GM23338 (cell line): ENCODE measurements around the gene PLBD1. TPM values are rescaled to one million over a fixed set of nuclear protein-coding genes. Genes with fewer than 3 reads are reported as not detected.

Source experiments
- ATAC-seq: fragments of 200-7000 bp; cut with Tn5 transposase; 3 replicates; pipeline ENCODE4 v1.9.1; 2020
- DNase-seq: peaks from one replicate; pipeline ENCODE4 v3.0.0-alpha.2; 2015; ENCODE audit warnings: low spot score
- H2AFZ ChIP-seq: fragments of 200-600 bp; sonication (generic); 2 replicates; pipeline ENCODE4 v1.8.0; 2016; ENCODE audit warnings: antibody characterized with exemption, mild to moderate bottlenecking, moderate library complexity
- H3F3A ChIP-seq: fragments of 200-600 bp; sonication (generic); replicated peaks from 2 replicates; pipeline ENCODE4 v1.8.0; 2017; ENCODE audit warnings: antibody characterized with exemption, mixed run types, low read depth
- H3K27ac ChIP-seq: fragments of 200-600 bp; sonication (generic); 2 replicates; pipeline ENCODE4 v1.6.1; 2016; ENCODE audit warnings: low read depth
- H3K27me3 ChIP-seq: fragments of 200-600 bp; sonication (generic); 2 replicates; pipeline ENCODE4 v1.8.0; 2016; ENCODE audit warnings: mild to moderate bottlenecking, mixed run types, moderate library complexity; ENCODE audit not compliant: insufficient read depth
- H3K36me3 ChIP-seq: fragments of 200-600 bp; sonication (generic); 2 replicates; pipeline ENCODE4 v1.8.0; 2016; ENCODE audit warnings: mild to moderate bottlenecking; ENCODE audit not compliant: insufficient read depth
- H3K4me1 ChIP-seq: fragments of 200-600 bp; sonication (generic); 2 replicates; pipeline ENCODE4 v1.8.0; 2016; ENCODE audit warnings: mild to moderate bottlenecking, moderate library complexity; ENCODE audit not compliant: insufficient read depth
- H3K4me2 ChIP-seq: fragments of 200-600 bp; sonication (generic); 2 replicates; pipeline ENCODE4 v1.7.1; 2017; ENCODE audit warnings: mixed run types
- H3K4me3 ChIP-seq: fragments of 200-600 bp; sonication (generic); 2 replicates; pipeline ENCODE4 v1.6.1; 2016; ENCODE audit warnings: mixed run types
- H3K79me2 ChIP-seq: fragments of 200-600 bp; sonication (generic); replicated peaks from 2 replicates; pipeline ENCODE4 v1.8.0; 2017; ENCODE audit warnings: mild to moderate bottlenecking; ENCODE audit not compliant: insufficient read depth
- H3K9me2 ChIP-seq: fragments of 200-600 bp; sonication (generic); 2 replicates; pipeline ENCODE4 v1.8.0; 2017; ENCODE audit not compliant: insufficient read depth
- H4K20me1 ChIP-seq: fragments of 200-600 bp; sonication (generic); replicated peaks from 2 replicates; pipeline ENCODE4 v1.8.0; 2017; ENCODE audit warnings: mild to moderate bottlenecking; ENCODE audit not compliant: insufficient read depth
- H3K27ac Mint-ChIP-seq: 2 replicates; pipeline ENCODE4 v1.8.0; 2020; ENCODE audit warnings: inconsistent platforms, mild to moderate bottlenecking, moderate library complexity, mixed read lengths
- H3K27me3 Mint-ChIP-seq: 3 replicates; pipeline ENCODE4 v1.8.0; 2022; ENCODE audit warnings: low read depth, mild to moderate bottlenecking, moderate library complexity, mixed read lengths, inconsistent platforms; ENCODE audit not compliant: insufficient read depth, poor library complexity
- H3K36me3 Mint-ChIP-seq: 3 replicates; pipeline ENCODE4 v1.8.0; 2021; ENCODE audit warnings: low read depth, mild to moderate bottlenecking, inconsistent platforms, moderate library complexity, mixed read lengths
- H3K4me1 Mint-ChIP-seq: 3 replicates; pipeline ENCODE4 v1.8.0; 2020; ENCODE audit warnings: mild to moderate bottlenecking, inconsistent platforms, mixed read lengths
- H3K4me3 Mint-ChIP-seq: 3 replicates; pipeline ENCODE4 v1.8.0; 2021; ENCODE audit warnings: moderate library complexity, mild to moderate bottlenecking, inconsistent platforms, mixed read lengths
- H3K9me3 Mint-ChIP-seq: 3 replicates; pipeline ENCODE4 v1.8.0; 2020; ENCODE audit warnings: moderate library complexity, mild to moderate bottlenecking, inconsistent platforms, mixed read lengths
- CTCF ChIP-seq, 2 experiments: fragments of 200-600 bp in 1 of 2; sonication (generic) in 1 of 2; conservative IDR thresholded peaks; 2 replicates each; pipeline versions ENCODE4 v1.5.1 to v1.6.1; 2016 to 2017; ENCODE audit warnings: antibody characterized with exemption in 2 of 2, low read depth in 2 of 2, mild to moderate bottlenecking in 2 of 2, moderate library complexity in 1 of 2
- ETS1 ChIP-seq: IDR thresholded peaks from 2 replicates; pipeline ENCODE4 v1.6.1; 2016; ENCODE audit warnings: antibody characterized with exemption
- EZH2 ChIP-seq: fragments of 200-600 bp; sonication (generic); IDR thresholded peaks from one replicate; pipeline ENCODE4 v1.8.0; 2017; ENCODE audit warnings: antibody characterized with exemption, mild to moderate bottlenecking, low read depth; ENCODE audit not compliant: unreplicated experiment
- EZH2phosphoT487 ChIP-seq: fragments of 200-600 bp; sonication (generic); IDR thresholded peaks from one replicate; pipeline ENCODE4 v1.8.1; 2018; ENCODE audit warnings: antibody characterized with exemption; ENCODE audit not compliant: unreplicated experiment
- ZNF462 ChIP-seq: fragments of 250-450 bp; sonication (Bioruptor Pico); IDR thresholded peaks from 2 replicates; pipeline ENCODE4 v1.5.0; 2020; ENCODE audit warnings: mild to moderate bottlenecking, moderate library complexity
- polyA plus RNA-seq: library from polyadenylated mRNA; unstranded; fragments of >200 nt; fragmentation: Nextera tagmentation; extraction: Ambion mirVana; gene quantifications from 2 replicates; pipeline ENCODE4 v1.2.1, GENCODE V29; 2016
- total RNA-seq: library from RNA; depleted of rRNA; stranded (reverse); fragments of >200 nt; shearing (Covaris generic); gene quantifications from 2 replicates; pipeline ENCODE4 v1.2.3, GENCODE V29; 2014

The PLBD1 gene
- total and polyA plus RNA-seq, 2 experiments from 2014 or later, result 10.2 to 16.3 TPM

GRCh38 chr12:14607568-14607967 lies 39.9 kb upstream of the PLBD1 start:
- Histone ChIP-seq H3F3A (no peaks in the 10 kb centered on the region), H3K9me2 (no peaks in the 10 kb centered on the region; the same call in 1 of the 2 replicates), H3K36me3 (0 out of 2 replicates have a peak, but pooled peaks cover 4% of the 10 kb centered on the region), H3K79me2 (no peaks in the 10 kb centered on the region), H3K27me3 (no peaks in the 10 kb centered on the region), H3K4me1 (no peaks in the 10 kb centered on the region), H3K4me3 (no peak overlapping the region), H3K4me2 (no peak overlapping the region), H3K27ac (no peak overlapping the region), H2AFZ (no peak overlapping the region), H4K20me1 (no peaks in the 10 kb centered on the region)
- peaks cover 11% of the 10 kb centered on the region; the same call in 2 of the 3 replicates for H3K36me3 Mint-ChIP-seq
- H3K4me1 Mint-ChIP-seq, result peaks cover 3% of the 10 kb centered on the region; the same call in 1 of the 3 replicates
- H3K4me3 Mint-ChIP-seq, result no peak overlapping the region
- ATAC-seq, result no peak
- DNase-seq, result no peak
- no peak for TF ChIP-seq EZH2
- no peak for TF ChIP-seq EZH2phosphoT487
- TF ChIP-seq CTCF (conservative IDR thresholded peaks at IDR 0.05; ENCODE audit: low read depth in 2 of 2), result no peak
- no peak for TF ChIP-seq ZNF462
- TF ChIP-seq ETS1, result no peak
- peaks cover 43% of the 10 kb centered on the region for H3K9me3 Mint-ChIP-seq
- no peaks in the 10 kb centered on the region for H3K27me3 Mint-ChIP-seq
- no peak overlapping the region for H3K27ac Mint-ChIP-seq
